Activated naive CD4-positive, alpha-beta T cell treated with anti-CD3 and anti-CD28 coated beads, Interleukin-2, amount 10 ng/mL, durations not matched to agents 7 days and 5 days (primary cell): ENCODE results near the gene WDR27.
"Not testable (repeated sequence)": the region's sequence is repeated elsewhere in the genome, so short reads cannot be mapped to it uniquely, and the experiment has no call there.

Experiments used
- CTCF ChIA-PET: fragments of 350-600 bp; sonication (Branson Sonifier 250); formaldehyde crosslinking; loops from one replicate; lab custom pipeline; 2021; ENCODE audit warnings: antibody characterized with exemption; lab: Charles Lee
- DNase-seq: peaks from one replicate; pipeline ENCODE4 v3.0.0-alpha.2; 2020
- H3K27ac Mint-ChIP-seq: one replicate; pipeline ENCODE4 v1.8.0; 2021; ENCODE audit warnings: mild to moderate bottlenecking, moderate library complexity, mixed read lengths
- H3K27me3 Mint-ChIP-seq: one replicate; pipeline ENCODE4 v1.8.0; 2021; ENCODE audit warnings: mild to moderate bottlenecking, mixed read lengths
- H3K36me3 Mint-ChIP-seq: one replicate; pipeline ENCODE4 v1.8.0; 2021; ENCODE audit warnings: mixed read lengths
- H3K4me1 Mint-ChIP-seq: one replicate; pipeline ENCODE4 v1.8.0; 2021; ENCODE audit warnings: mixed read lengths
- H3K4me3 Mint-ChIP-seq: one replicate; pipeline ENCODE4 v1.8.0; 2021; ENCODE audit warnings: mild to moderate bottlenecking, moderate library complexity, mixed read lengths
- H3K9me3 Mint-ChIP-seq: one replicate; pipeline ENCODE4 v1.8.0; 2021; ENCODE audit warnings: mixed read lengths

The WDR27 gene

DNA sequence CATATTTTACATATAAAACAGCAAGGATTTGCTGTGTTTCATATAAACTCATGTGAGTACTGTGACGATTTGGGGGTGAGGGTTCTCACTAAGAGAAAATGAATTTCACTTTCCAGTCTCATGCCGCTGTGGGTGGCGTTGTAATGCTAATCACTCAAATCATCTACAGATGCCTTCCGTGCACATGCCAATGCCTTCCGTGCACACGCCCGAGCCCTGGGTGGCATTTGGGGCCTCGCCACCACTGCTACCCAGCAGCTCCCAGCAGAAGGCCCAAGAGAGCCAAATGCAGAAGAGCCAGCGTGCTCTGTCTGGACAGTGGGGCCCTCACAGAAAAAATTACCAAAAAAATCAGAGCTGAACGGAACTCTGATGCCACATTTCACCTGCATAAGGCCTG is 53.7 kb downstream of the WDR27 start:
- H3K4me3 Mint-ChIP-seq: no peak overlapping the region
- H3K36me3 Mint-ChIP-seq: no peaks in the 10 kb centered on the region
- no peaks in the 10 kb centered on the region for H3K9me3 Mint-ChIP-seq
- no peak overlapping the region for H3K27ac Mint-ChIP-seq
- DNase-seq: no peak
- CTCF ChIA-PET: no interaction called here
- H3K4me1 Mint-ChIP-seq: no peaks in the 10 kb centered on the region
- no peaks in the 10 kb centered on the region for H3K27me3 Mint-ChIP-seq

DNA sequence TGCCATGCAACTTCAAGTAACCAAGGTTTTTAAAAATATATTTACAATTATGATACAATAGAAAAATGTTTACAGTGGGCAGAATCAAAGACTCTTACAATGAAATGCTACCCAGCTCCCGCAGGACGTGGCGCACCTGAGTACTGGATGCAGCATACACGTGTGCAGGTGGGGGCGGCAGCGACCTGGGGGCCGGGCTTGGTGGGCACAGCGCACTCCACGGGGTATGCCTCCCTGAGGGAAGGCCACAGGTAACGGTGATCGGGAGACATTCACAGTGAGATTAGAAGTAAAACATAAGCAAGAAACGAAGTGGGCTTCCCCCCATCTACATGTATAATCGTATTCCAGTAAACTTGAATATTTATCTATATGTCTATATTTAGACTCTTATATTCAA is 54.2 kb downstream of the WDR27 start:
- no peaks in the 10 kb centered on the region for H3K36me3 Mint-ChIP-seq
- DNase-seq: no peak
- no peaks in the 10 kb centered on the region for H3K9me3 Mint-ChIP-seq
- no peak overlapping the region for H3K4me3 Mint-ChIP-seq
- no peaks in the 10 kb centered on the region for H3K4me1 Mint-ChIP-seq
- H3K27me3 Mint-ChIP-seq: no peaks in the 10 kb centered on the region
- CTCF ChIA-PET: no interaction called here
- no peak overlapping the region for H3K27ac Mint-ChIP-seq

- H3K4me1 Mint-ChIP-seq: no peaks in the 10 kb centered on the region
- CTCF ChIA-PET: no interaction called here
- no peak overlapping the region for H3K4me3 Mint-ChIP-seq
- no peak for DNase-seq
- no peaks in the 10 kb centered on the region for H3K36me3 Mint-ChIP-seq
- no peak overlapping the region for H3K27ac Mint-ChIP-seq
- H3K9me3 Mint-ChIP-seq: no peaks in the 10 kb centered on the region
- no peaks in the 10 kb centered on the region for H3K27me3 Mint-ChIP-seq
Observed at GRCh38 chr6:169646906-169647567, 54.8 kb downstream of the WDR27 start.

- H3K27ac Mint-ChIP-seq, CTCF ChIA-PET, H3K36me3 Mint-ChIP-seq, H3K4me1 Mint-ChIP-seq, H3K27me3 Mint-ChIP-seq, DNase-seq, H3K9me3 Mint-ChIP-seq, H3K4me3 Mint-ChIP-seq: not testable (repeated sequence)
Observed at GRCh38 chr6:169645459-169645858, 56.4 kb downstream of the WDR27 start.

DNA sequence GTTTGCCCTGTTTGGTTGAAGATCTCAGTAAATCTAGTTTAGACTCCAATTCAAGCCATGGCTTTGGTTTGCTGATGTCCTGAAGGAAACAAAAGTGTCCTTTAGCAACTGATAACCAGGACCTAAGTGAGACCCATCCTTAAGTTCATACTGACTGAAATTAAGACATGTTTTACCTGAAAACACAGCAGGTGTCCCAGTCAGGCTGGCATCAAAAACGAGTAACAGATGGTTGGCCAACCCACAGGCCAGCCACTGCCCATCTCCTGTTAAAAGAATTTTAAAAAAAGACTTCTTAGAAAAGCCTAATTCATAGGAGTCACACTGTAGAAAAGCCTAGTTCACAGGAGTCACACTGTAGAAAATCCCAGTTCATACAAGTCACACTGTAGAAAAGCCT is 58.3 kb downstream of the WDR27 start:
- Mint-ChIP-seq H3K36me3 (no peaks in the 10 kb centered on the region), H3K4me1 (no peaks in the 10 kb centered on the region), H3K27me3 (no peaks in the 10 kb centered on the region), H3K4me3 (no peak overlapping the region), H3K27ac (no peak overlapping the region), H3K9me3 (no peaks in the 10 kb centered on the region)
- CTCF ChIA-PET: no interaction called here
- DNase-seq: no peak

DNA sequence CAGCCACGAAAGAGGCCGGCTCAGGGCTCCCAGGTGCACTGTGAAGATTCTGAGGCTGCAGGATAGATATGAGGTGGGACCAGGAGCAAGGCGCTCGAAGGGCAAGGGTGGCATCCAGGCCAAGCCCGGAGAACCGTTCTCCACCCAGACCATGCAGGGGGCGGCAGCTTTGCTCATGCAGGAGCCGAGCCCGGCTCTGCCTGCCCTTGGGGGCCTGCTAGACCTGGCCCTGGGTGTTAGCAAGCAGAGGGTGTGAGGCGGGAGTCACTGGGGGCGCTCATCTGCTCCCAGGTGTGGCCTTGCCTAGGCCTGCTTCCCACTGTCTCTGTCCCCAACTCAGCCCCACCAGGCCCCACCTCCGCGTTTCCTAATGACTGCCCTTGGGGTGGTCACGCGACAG is 59.4 kb downstream of the WDR27 start:
- Mint-ChIP-seq H3K27me3 (no peaks in the 10 kb centered on the region), H3K9me3 (no peaks in the 10 kb centered on the region), H3K36me3 (no peaks in the 10 kb centered on the region), H3K4me1 (no peaks in the 10 kb centered on the region), H3K27ac (no peak overlapping the region), H3K4me3 (no peak overlapping the region)
- CTCF ChIA-PET: no interaction called here
- no peak for DNase-seq

GRCh38 chr6:169641461-169642085 is 60.3 kb downstream of the WDR27 start:
- H3K4me1 Mint-ChIP-seq: no peaks in the 10 kb centered on the region
- H3K36me3 Mint-ChIP-seq: no peaks in the 10 kb centered on the region
- CTCF ChIA-PET: no interaction called here
- H3K27me3 Mint-ChIP-seq: no peaks in the 10 kb centered on the region
- no peak overlapping the region for H3K4me3 Mint-ChIP-seq
- H3K27ac Mint-ChIP-seq: no peak overlapping the region
- H3K9me3 Mint-ChIP-seq: no peaks in the 10 kb centered on the region
- DNase-seq: no peak

DNA sequence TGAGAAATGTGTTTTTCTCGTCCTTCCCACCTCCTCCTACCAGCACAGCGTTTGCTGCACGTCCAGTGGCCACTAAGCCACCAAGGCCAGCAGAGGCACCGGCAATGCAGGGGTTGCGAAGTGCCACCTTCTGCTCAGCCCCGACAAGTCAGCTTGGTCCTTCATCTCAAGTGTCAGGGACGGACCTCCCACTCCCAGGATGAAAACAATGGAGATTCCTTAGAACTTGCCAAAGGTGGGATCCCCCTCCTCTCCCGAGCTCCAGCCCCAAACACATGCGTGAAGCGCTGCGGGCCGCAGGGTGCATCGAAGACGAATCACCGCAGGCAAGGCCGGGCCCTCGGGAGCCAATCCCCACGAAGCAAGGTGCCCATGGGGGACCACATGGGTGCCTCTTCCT is 60.8 kb downstream of the WDR27 start:
- DNase-seq: no peak
- Mint-ChIP-seq H3K9me3 (no peaks in the 10 kb centered on the region), H3K4me1 (no peaks in the 10 kb centered on the region), H3K36me3 (no peaks in the 10 kb centered on the region), H3K4me3 (no peak overlapping the region), H3K27me3 (no peaks in the 10 kb centered on the region), H3K27ac (no peak overlapping the region)
- CTCF ChIA-PET: no interaction called here

DNA sequence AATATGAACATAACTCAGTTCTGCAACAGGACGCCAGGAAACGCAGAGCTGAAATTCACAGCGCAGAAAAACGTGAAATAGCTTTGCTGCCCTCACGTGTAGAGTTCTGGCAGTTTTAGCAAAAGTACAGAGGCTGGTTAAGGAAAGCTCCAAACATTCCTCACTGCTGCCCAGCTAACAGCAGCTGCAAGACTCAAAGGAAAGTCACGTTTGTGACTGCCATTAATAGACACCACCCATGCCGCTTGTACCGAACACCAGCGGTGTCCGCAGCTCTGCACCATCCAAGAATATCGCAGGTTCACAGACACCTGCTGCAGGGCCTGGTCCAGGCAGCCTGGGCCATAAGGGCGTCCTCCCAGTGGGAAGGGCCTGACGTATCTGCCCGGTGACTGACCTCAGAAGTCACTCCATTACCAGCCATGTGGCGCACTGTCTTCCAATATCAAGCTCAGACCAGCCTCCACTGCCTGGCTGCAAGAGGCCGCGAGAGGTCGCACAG is 61.4 kb downstream of the WDR27 start:
- H3K9me3 Mint-ChIP-seq: no peaks in the 10 kb centered on the region
- H3K27me3 Mint-ChIP-seq: no peaks in the 10 kb centered on the region
- no peaks in the 10 kb centered on the region for H3K4me1 Mint-ChIP-seq
- CTCF ChIA-PET: no interaction called here
- DNase-seq: no peak
- H3K4me3 Mint-ChIP-seq: no peak overlapping the region
- no peak overlapping the region for H3K27ac Mint-ChIP-seq
- H3K36me3 Mint-ChIP-seq: no peaks in the 10 kb centered on the region

- Mint-ChIP-seq H3K9me3 (no peaks in the 10 kb centered on the region), H3K4me3 (no peak overlapping the region), H3K4me1 (no peaks in the 10 kb centered on the region), H3K27me3 (no peaks in the 10 kb centered on the region), H3K27ac (no peak overlapping the region), H3K36me3 (no peaks in the 10 kb centered on the region)
- no peak for DNase-seq
- CTCF ChIA-PET: no interaction called here
Observed at GRCh38 chr6:169639653-169640278, 62.1 kb downstream of the WDR27 start.

- Mint-ChIP-seq H3K9me3 (no peaks in the 10 kb centered on the region), H3K36me3 (no peaks in the 10 kb centered on the region), H3K27me3 (no peaks in the 10 kb centered on the region), H3K4me3 (no peak overlapping the region), H3K4me1 (no peaks in the 10 kb centered on the region), H3K27ac (no peak overlapping the region)
- CTCF ChIA-PET: no interaction called here
- DNase-seq: no peak
Observed at GRCh38 chr6:169638915-169639314, 62.9 kb downstream of the WDR27 start.

GRCh38 chr6:169638388-169638787 is 63.4 kb downstream of the WDR27 start:
- no peaks in the 10 kb centered on the region for H3K27me3 Mint-ChIP-seq
- H3K4me1 Mint-ChIP-seq: no peaks in the 10 kb centered on the region
- DNase-seq: no peak
- H3K27ac Mint-ChIP-seq: no peak overlapping the region
- H3K9me3 Mint-ChIP-seq: no peaks in the 10 kb centered on the region
- CTCF ChIA-PET: no interaction called here
- no peaks in the 10 kb centered on the region for H3K36me3 Mint-ChIP-seq
- no peak overlapping the region for H3K4me3 Mint-ChIP-seq

- no peak overlapping the region for H3K4me3 Mint-ChIP-seq
- no peak overlapping the region for H3K27ac Mint-ChIP-seq
- no peaks in the 10 kb centered on the region for H3K4me1 Mint-ChIP-seq
- no peaks in the 10 kb centered on the region for H3K27me3 Mint-ChIP-seq
- no peaks in the 10 kb centered on the region for H3K36me3 Mint-ChIP-seq
- CTCF ChIA-PET: no interaction called here
- H3K9me3 Mint-ChIP-seq: no peaks in the 10 kb centered on the region
- no peak for DNase-seq
Observed at GRCh38 chr6:169635345-169635744, 66.5 kb downstream of the WDR27 start.

GRCh38 chr6:169632841-169633240 is 69.0 kb downstream of the WDR27 start:
- no peaks in the 10 kb centered on the region for H3K4me1 Mint-ChIP-seq
- H3K36me3 Mint-ChIP-seq: no peaks in the 10 kb centered on the region
- H3K27ac Mint-ChIP-seq: no peak overlapping the region
- H3K4me3 Mint-ChIP-seq: no peak overlapping the region
- no peaks in the 10 kb centered on the region for H3K9me3 Mint-ChIP-seq
- CTCF ChIA-PET: no interaction called here
- H3K27me3 Mint-ChIP-seq: no peaks in the 10 kb centered on the region
- DNase-seq: no peak

DNA sequence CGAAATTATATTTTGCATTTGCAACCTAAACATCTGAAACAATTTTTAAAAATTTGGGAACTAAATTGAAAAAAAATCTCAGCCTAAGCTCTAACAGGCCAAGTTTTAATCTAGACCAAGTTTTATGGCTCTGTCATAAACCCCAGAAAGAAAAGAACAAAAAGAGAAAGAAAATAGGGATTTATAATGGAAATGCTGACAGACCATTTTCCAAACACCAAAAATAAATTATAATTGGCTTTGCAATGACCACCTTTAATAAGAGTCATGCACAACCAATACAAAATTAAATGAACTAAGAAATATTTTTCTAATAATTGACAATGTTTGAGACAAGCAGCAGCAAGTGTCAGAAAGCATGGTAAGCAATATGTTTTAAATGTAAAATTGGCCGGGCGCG is 72.6 kb downstream of the WDR27 start:
- H3K36me3 Mint-ChIP-seq: no peaks in the 10 kb centered on the region
- no peak overlapping the region for H3K4me3 Mint-ChIP-seq
- no peak for DNase-seq
- H3K27me3 Mint-ChIP-seq: no peaks in the 10 kb centered on the region
- no peaks in the 10 kb centered on the region for H3K4me1 Mint-ChIP-seq
- H3K9me3 Mint-ChIP-seq: no peaks in the 10 kb centered on the region
- CTCF ChIA-PET: no interaction called here
- H3K27ac Mint-ChIP-seq: no peak overlapping the region
